IPS-18c (cell line): ENCODE data around the gene HDAC9.

Experiments used
- H3K4me3 ChIP-seq: 2 replicates; pipeline ENCODE4 v1.7.0; 2013; ENCODE audit warnings: low read depth, mild to moderate bottlenecking, low read length, moderate library complexity; ENCODE audit not compliant: insufficient read depth
- H3K9me3 ChIP-seq: one replicate; pipeline ENCODE4 v1.6.1; 2013; ENCODE audit warnings: mild to moderate bottlenecking, low read length, moderate library complexity; ENCODE audit not compliant: control insufficient read depth, insufficient read depth

The HDAC9 gene

GRCh38 chr7:18593602-18594279 lies 98.2 kb downstream of the HDAC9 start:
- H3K4me3 ChIP-seq: no peak overlapping the region

GRCh38 chr7:18597754-18598153 lies 102.2 kb downstream of the HDAC9 start:
- Histone ChIP-seq H3K9me3 (peaks cover 2% of the 10 kb centered on the region), H3K4me3 (no peak overlapping the region)

More at GRCh38 chr7:18593602-18594279, 98.2 kb downstream of the HDAC9 start:
- H3K9me3 ChIP-seq: no peaks in the 10 kb centered on the region

GRCh38 chr7:18607025-18607424 lies 111.5 kb downstream of the HDAC9 start:
- Histone ChIP-seq H3K9me3 (no peaks in the 10 kb centered on the region), H3K4me3 (no peak overlapping the region)

- no peak overlapping the region for H3K4me3 ChIP-seq
- no peaks in the 10 kb centered on the region for H3K9me3 ChIP-seq
Measured at GRCh38 chr7:18610331-18610948, 114.9 kb downstream of the HDAC9 start.

- Histone ChIP-seq H3K9me3 (no peaks in the 10 kb centered on the region), H3K4me3 (no peak overlapping the region)
Measured at GRCh38 chr7:18614841-18615240, 119.3 kb downstream of the HDAC9 start.

- no peak overlapping the region for H3K4me3 ChIP-seq
- no peaks in the 10 kb centered on the region for H3K9me3 ChIP-seq
Measured at GRCh38 chr7:18619311-18619710, 123.8 kb downstream of the HDAC9 start.

- no peaks in the 10 kb centered on the region for H3K9me3 ChIP-seq
- no peak overlapping the region for H3K4me3 ChIP-seq
Measured at GRCh38 chr7:18623389-18623788, 127.8 kb downstream of the HDAC9 start.

- no peaks in the 10 kb centered on the region for H3K9me3 ChIP-seq
- H3K4me3 ChIP-seq: no peak overlapping the region
Measured at GRCh38 chr7:18624459-18624858, 128.9 kb downstream of the HDAC9 start.

- H3K9me3 ChIP-seq: no peaks in the 10 kb centered on the region
- no peak overlapping the region for H3K4me3 ChIP-seq
Measured at GRCh38 chr7:18626086-18626485, 130.5 kb downstream of the HDAC9 start.

- Histone ChIP-seq H3K9me3 (no peaks in the 10 kb centered on the region), H3K4me3 (no peak overlapping the region)
Measured at GRCh38 chr7:18626717-18627116, 131.2 kb downstream of the HDAC9 start.

GRCh38 chr7:18637516-18637915 lies 142.0 kb downstream of the HDAC9 start:
- no peak overlapping the region for H3K4me3 ChIP-seq
- no peaks in the 10 kb centered on the region for H3K9me3 ChIP-seq

GRCh38 chr7:18638594-18639452 lies 143.3 kb downstream of the HDAC9 start:
- H3K4me3 ChIP-seq: no peak overlapping the region
- H3K9me3 ChIP-seq: no peaks in the 10 kb centered on the region

GRCh38 chr7:18639711-18640110 lies 144.2 kb downstream of the HDAC9 start:
- no peak overlapping the region for H3K4me3 ChIP-seq
- no peaks in the 10 kb centered on the region for H3K9me3 ChIP-seq

GRCh38 chr7:18644981-18645380 lies 149.4 kb downstream of the HDAC9 start:
- Histone ChIP-seq H3K9me3 (no peaks in the 10 kb centered on the region), H3K4me3 (no peak overlapping the region)

GRCh38 chr7:18647582-18647981 lies 152.0 kb downstream of the HDAC9 start:
- H3K4me3 ChIP-seq: no peak overlapping the region
- no peaks in the 10 kb centered on the region for H3K9me3 ChIP-seq

GRCh38 chr7:18648849-18649758 lies 153.6 kb downstream of the HDAC9 start:
- Histone ChIP-seq H3K4me3 (no peak overlapping the region), H3K9me3 (no peaks in the 10 kb centered on the region)
